Stimulated activated CD4-positive, alpha-beta T cell treated with anti-CD3 and anti-CD28 coated beads, TNF-alpha, amount 100 ng/mL, for 48 hours (primary cell): ENCODE results near the gene TMC8.
"Not testable (repeated sequence)": the region's sequence is repeated elsewhere in the genome, so short reads cannot be mapped to it uniquely, and the experiment has no call there.

Experiments
- DNase-seq, 3 donors: peaks; one replicate each; pipeline ENCODE4 v3.0.0-alpha.2; 2020; ENCODE audit warnings: low read depth in 3 of 3

TMC8 gene

DNA sequence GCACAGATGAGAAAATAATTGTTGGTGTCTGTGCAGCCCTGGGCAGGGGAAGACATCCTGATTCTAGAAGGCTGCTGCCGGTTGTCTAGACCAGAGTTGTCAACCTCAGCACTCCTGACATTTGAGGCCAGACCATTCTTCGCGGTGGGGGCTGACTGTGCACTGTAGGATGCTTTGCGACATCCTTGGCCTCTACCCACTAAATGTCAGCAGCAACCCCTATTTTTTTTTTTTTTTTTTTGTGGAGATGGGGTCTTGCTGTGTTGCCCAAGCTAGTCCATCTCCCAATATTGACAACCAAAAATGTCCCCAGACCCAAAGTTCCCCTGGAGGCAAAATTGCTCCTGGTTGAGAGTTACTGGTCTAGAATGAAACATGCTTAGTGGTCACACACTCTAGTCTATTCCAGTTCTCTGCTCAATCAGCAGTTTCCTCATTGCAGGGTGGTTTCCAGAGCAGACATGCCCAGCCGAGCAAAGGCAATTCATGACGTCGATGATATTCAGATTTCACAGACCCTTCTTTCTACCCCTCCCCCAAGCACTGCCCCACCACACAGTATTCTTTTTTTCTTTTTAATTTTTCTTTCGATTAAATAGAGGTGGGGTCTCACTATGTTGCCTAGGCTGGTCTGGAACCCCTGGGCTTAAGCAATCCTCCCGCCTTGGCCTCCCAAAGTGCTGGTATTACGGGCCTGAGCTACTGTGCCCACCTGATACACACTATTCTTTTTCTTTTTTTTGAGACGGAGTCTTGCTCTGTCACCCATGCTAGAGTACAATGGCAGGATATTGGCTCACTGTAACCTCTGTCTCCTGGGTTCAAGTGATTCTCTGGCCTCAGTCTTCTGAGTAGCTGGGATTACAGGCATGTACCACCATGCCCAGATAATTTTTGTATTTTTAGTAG lies 24.6 kb downstream of the TMC8 start:
- no peak for DNase-seq

DNA sequence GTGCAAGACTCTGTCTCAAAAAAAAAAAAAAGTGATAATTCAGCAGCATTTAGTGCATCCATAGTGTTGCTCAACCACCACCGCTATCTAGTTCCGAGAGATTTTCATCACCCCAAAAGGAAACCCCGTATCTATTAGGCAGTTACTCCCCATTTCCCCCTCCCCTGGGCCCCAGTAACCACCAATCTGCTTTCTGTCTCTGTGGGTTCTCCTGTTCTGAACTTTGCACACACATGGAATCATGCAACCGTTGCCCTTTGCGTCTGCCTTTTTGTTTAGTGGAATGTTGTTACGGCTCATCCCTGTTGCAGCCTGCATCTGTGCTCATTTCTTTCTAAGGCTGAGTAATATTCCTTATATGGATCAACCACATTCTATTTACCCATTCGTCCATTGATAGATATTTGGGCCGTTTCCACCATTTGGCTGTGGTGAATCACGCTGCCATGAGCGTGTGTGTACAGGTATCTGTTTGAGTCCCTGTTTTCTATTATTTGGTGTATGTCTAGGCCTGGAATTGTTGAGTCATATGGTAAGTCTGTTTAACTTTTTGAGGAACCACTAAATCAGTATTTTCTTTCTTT lies 29.1 kb downstream of the TMC8 start:
- no peak for DNase-seq

- DNase-seq: no peak
Observed at GRCh38 chr17:78163881-78164747, 33.5 kb downstream of the TMC8 start.

- no peak for DNase-seq
Observed at GRCh38 chr17:78164748-78165607, 34.4 kb downstream of the TMC8 start.

- DNase-seq: no peak
Observed at GRCh38 chr17:78166416-78166815, 35.8 kb downstream of the TMC8 start.

DNA sequence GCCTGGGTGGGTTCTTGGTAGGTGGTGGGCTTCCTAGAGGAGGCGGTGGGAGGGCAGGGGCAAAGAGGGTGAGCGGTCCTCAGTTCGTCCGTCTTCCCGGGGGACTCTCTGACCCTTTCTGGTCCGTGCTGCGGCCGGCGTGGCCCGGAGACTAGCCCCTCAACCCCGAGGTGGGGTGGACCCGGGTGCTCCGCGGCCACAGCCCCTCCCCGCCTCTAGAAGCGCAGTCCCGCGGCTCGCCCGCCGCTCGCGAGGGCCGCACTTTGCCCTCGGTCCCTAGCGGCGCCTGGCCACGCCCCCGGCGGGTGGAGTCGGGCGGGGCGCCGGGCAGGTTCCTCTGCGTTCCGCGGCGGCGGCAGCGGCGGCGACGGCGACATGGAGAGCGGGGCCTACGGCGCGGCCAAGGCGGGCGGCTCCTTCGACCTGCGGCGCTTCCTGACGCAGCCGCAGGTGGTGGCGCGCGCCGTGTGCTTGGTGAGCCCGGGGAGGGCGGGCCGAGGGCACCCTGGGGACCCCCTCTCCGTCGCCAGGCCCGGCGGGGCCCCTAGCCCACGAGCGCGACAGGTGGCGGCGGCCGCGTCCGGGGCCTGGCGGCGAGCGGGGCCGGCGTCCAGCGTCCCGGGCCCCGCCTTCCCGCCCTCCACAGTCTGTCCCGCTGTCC lies 37.8 kb downstream of the TMC8 start, which contains the start of gene SYNGR2:
Gene SYNGR2 (plus strand): TSS at position 340 of the 661 bp plus-strand sequence. CDS start 36 bp downstream, at position 376.
- peak; percentile 76 to 84 (median 82) for DNase-seq

- peak in 1 of 3 donors; percentile 39 for DNase-seq
Observed at GRCh38 chr17:78168903-78169793, 38.6 kb downstream of the TMC8 start.

DNA sequence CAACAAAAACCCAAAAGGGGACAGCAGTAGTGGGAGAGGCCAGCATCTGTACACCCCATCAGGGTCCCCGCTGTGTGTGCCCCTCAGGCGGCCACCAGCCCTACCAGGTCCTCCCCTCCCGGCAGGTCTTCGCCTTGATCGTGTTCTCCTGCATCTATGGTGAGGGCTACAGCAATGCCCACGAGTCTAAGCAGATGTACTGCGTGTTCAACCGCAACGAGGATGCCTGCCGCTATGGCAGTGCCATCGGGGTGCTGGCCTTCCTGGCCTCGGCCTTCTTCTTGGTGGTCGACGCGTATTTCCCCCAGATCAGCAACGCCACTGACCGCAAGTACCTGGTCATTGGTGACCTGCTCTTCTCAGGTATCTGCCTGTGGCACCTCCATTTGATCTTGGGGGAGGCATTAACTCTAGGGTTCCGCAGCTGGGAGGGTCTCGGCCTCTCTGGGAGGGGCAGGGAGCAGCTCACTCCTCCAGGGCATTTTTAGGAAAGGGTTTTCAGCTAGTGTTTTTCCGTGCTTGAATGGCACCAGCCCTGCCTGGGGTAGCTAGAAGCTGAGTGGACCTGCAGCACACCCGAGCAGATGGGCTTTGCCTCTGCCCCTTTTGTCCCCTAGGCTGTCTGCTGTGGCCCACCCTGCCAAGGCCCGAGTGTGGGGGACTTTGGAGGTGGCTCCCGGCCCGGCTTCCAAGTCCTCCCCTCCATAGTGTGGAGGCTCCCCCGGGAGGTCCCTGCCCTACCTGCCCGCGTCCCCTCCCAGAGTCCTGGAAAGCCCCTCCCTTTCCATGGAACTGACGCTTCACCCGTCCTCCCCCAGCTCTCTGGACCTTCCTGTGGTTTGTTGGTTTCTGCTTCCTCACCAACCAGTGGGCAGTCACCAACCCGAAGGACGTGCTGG lies 40.4 kb downstream of the TMC8 start:
- DNase-seq: no peak

DNA sequence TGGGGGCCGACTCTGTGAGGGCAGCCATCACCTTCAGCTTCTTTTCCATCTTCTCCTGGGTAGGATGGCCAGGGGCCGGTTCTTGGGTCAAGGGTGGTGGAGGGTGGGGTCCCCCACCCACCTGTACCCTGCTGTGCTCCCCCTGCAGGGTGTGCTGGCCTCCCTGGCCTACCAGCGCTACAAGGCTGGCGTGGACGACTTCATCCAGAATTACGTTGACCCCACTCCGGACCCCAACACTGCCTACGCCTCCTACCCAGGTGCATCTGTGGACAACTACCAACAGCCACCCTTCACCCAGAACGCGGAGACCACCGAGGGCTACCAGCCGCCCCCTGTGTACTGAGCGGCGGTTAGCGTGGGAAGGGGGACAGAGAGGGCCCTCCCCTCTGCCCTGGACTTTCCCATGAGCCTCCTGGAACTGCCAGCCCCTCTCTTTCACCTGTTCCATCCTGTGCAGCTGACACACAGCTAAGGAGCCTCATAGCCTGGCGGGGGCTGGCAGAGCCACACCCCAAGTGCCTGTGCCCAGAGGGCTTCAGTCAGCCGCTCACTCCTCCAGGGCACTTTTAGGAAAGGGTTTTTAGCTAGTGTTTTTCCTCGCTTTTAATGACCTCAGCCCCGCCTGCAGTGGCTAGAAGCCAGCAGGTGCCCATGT lies 41.1 kb downstream of the TMC8 start:
- not testable (repeated sequence) for DNase-seq

GRCh38 chr17:78172249-78173051 lies 41.9 kb downstream of the TMC8 start:
- DNase-seq: no peak

DNA sequence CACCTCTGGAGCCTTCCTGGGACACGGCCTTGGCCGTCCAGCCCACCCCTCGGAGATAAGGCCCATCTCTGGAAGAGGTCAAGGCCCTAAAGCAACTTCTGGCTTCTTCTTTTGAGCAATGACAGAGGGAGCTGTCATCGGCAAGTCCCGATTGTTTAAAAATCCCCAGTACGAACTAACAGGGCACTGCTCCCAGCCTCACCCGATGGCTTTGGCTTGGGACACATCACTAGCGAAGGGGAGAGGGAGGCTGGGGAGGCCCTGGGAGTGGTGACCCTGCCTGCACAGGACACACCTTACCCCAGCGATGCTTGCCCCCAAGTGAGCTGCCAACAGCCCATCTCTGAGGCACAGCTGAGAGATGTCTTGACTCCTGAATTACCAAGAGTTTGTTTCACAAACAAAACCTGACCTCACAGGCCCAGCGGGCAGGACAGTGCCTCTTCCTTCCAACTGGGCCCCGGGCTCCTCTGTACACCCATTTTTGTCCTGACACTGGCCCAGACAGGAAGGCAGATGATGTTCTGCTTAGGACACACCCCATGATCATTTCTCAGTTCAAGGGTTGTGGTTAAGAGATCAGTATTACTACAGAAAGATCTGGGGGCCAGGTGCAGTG lies 42.6 kb downstream of the TMC8 start:
- no peak for DNase-seq

- no peak for DNase-seq
Observed at GRCh38 chr17:78174346-78174869, 43.8 kb downstream of the TMC8 start.

GRCh38 chr17:78174870-78175642 lies 44.5 kb downstream of the TMC8 start:
- DNase-seq: no peak

DNA sequence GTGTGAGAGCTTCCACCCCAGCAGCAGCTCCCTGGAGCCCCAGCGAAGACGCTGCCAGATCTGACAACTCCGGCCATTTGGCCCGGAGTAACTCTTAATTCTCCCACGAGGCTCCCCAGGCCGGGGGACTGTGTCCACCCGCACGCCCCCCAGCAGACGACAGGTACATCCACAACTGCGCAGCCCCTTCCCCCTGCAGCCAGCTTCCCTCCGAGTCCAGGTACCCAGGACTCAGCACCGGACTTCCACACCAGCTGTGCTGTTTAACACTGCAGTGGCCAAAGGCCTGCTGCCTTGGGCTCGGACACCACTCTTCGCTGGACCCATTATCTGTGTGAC lies 45.0 kb downstream of the TMC8 start:
- no peak for DNase-seq

GRCh38 chr17:78176548-78177025 lies 46.0 kb downstream of the TMC8 start:
- DNase-seq: peak; percentile 55 to 69 (median 68)

DNA sequence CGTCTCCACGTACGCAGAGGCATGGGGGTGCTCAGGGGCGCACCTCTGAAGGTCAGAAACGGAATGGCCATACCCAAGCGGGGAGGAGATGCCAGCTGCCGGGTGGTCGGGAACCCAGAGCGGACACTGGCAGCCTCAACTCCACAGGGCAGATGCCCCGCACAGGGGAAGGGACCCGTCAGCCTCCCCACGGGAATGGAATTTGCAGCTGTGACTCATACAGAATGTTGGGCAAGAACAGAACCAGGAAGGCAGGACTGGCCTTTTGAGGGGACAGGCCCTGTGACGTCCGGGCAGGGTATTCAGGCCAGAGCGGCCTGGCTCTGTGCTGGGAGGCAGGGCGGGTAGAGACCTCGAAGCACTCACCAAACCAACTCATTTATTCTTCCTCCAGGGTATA lies 48.8 kb downstream of the TMC8 start:
- DNase-seq: no peak
